Memory B cell (primary cell): ENCODE measurements around the gene ANKRD11.
A peak's percentile ranks its signal among the peaks of the same experiment; 100 is the strongest.

Experiments
- ATAC-seq: fragments of 150-1000 bp; cut with Tn5 transposase; 2 replicates; pipeline ENCODE4 v1.10.0; 2021; ENCODE audit warnings: low read depth, mild to moderate bottlenecking, moderate library complexity
- DNase-seq, 2 donors: peaks; one replicate each; pipeline ENCODE4 v3.0.0; 2022; ENCODE audit warnings: low spot score in 2 of 2
- H3K27ac Mint-ChIP-seq: one replicate; pipeline ENCODE4 v1.8.0; 2022; ENCODE audit warnings: mild to moderate bottlenecking, moderate library complexity, mixed read lengths
- H3K27me3 Mint-ChIP-seq: one replicate; pipeline ENCODE4 v1.8.0; 2022; ENCODE audit warnings: mixed read lengths
- H3K36me3 Mint-ChIP-seq: one replicate; pipeline ENCODE4 v1.8.0; 2022; ENCODE audit warnings: mild to moderate bottlenecking, mixed read lengths
- H3K4me1 Mint-ChIP-seq: one replicate; pipeline ENCODE4 v1.8.0; 2022; ENCODE audit warnings: mixed read lengths
- H3K4me3 Mint-ChIP-seq: one replicate; pipeline ENCODE4 v1.8.0; 2022; ENCODE audit warnings: mild to moderate bottlenecking, moderate library complexity, mixed read lengths
- H3K9me3 Mint-ChIP-seq: one replicate; pipeline ENCODE4 v1.8.0; 2022; ENCODE audit warnings: mixed read lengths

The ANKRD11 gene

GRCh38 chr16:89373355-89374110, 116.8 kb downstream of the ANKRD11 start:
- Mint-ChIP-seq H3K4me1 (peaks cover 38% of the 10 kb centered on the region), H3K27me3 (no peaks in the 10 kb centered on the region), H3K27ac (no peak overlapping the region), H3K9me3 (peaks cover 2% of the 10 kb centered on the region), H3K36me3 (peaks cover 22% of the 10 kb centered on the region), H3K4me3 (no peak overlapping the region)
- ATAC-seq (no peak), DNase-seq (no peak)

DNA sequence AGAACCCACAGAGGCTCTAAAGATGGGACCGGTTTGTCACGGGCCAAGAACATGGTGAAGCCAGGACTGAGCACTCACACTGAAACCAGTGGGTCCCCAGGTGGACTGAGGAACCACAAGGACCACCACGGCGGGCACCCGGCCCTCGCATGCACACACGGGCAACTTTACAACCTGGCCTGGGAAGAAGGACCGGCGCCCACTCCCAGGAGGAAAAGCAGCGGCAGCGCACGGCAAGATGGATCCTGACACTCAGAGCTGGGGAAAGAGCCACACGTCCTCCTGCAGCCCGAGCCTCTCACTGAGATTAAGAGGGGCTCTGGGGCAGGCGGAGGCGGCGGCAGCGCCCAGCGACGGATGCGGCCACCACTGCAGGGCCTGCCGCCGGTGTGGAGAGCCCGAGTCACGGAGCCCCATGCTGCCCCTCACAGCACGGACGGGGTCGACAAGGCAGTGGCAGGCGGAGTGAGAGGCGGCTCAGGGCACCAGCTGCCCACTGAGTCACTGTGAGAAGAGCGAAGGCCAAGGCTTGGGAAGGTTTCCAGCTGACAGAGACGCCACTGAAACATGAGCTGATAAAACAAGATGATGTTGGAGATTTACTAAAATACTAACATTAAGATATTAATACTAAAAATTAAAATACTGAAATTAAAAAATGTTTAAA, 118.3 kb downstream of the ANKRD11 start:
- Mint-ChIP-seq H3K4me3 (no peak overlapping the region), H3K27ac (no peak overlapping the region), H3K27me3 (no peaks in the 10 kb centered on the region), H3K9me3 (peaks cover 2% of the 10 kb centered on the region), H3K4me1 (peaks cover 35% of the 10 kb centered on the region), H3K36me3 (peaks cover 24% of the 10 kb centered on the region)
- DNase-seq, result no peak
- ATAC-seq, result no peak

- ATAC-seq, result no peak
- no peak overlapping the region for H3K4me3 Mint-ChIP-seq
- peaks cover 33% of the 10 kb centered on the region for H3K4me1 Mint-ChIP-seq
- DNase-seq, result no peak
- peaks cover 2% of the 10 kb centered on the region for H3K9me3 Mint-ChIP-seq
- H3K27me3 Mint-ChIP-seq, result no peaks in the 10 kb centered on the region
- no peak overlapping the region for H3K27ac Mint-ChIP-seq
- H3K36me3 Mint-ChIP-seq, result peaks cover 19% of the 10 kb centered on the region
Observed at GRCh38 chr16:89371386-89371785, 119.0 kb downstream of the ANKRD11 start.

DNA sequence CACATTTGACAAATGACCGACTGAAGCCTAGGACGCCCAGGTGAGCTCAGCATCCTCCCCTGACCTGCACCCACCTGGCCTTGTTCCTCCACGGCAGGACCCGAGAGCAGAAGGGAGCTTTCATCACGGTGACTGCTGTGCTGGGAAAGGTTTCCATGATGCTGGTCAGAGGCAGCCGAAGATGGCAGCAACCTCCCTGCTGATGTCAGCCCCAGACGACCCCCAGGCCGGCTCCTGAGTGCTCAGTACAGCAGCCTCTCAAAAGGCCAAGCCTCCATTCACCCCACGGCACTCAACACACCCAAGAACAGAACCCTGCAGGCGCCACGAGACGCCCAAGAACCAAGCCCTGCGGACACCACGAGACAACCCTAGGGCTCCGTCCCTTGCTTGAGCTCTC, 119.8 kb downstream of the ANKRD11 start:
- Mint-ChIP-seq H3K27me3 (no peaks in the 10 kb centered on the region), H3K4me3 (no peak overlapping the region), H3K4me1 (peaks cover 38% of the 10 kb centered on the region), H3K27ac (no peak overlapping the region), H3K36me3 (peaks cover 16% of the 10 kb centered on the region), H3K9me3 (no peaks in the 10 kb centered on the region)
- ATAC-seq (no peak), DNase-seq (no peak)

GRCh38 chr16:89370081-89370511, 120.3 kb downstream of the ANKRD11 start:
- Mint-ChIP-seq H3K4me3 (no peak overlapping the region), H3K27ac (no peak overlapping the region), H3K9me3 (no peaks in the 10 kb centered on the region), H3K4me1 (peaks cover 36% of the 10 kb centered on the region), H3K27me3 (no peaks in the 10 kb centered on the region), H3K36me3 (peaks cover 16% of the 10 kb centered on the region)
- no peak for ATAC-seq
- DNase-seq, result no peak

DNA sequence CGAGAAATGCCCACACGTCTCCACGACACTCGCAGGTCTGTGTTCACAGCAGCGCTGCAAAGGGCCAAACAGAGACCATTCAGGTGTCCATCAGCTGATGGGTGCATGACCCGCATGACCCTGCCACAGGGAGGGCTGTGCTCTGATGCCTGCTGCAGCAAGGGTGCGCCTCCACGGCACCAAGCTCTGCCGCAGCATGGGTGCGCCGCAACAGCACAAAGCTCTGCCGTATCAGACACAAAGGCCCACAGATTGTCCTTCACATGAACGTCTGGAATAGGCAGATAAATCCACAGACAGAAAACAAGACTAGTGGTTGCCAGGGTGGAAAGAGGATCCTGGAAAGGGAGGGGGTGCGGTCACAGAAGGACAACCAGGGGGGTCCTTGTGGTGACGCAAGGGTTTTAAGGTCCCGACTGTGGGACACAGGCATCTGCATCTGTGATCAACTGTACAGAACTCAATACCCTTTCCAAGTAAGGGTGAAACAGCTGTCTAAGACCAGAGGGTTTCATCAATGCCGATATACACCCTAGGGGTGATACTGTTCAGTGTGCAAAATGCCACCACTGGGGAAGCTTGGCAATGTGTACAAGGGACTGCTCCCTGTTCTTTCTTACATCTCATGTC, 121.0 kb downstream of the ANKRD11 start:
- ATAC-seq (no peak), DNase-seq (no peak)
- H3K36me3 Mint-ChIP-seq, result peaks cover 16% of the 10 kb centered on the region
- H3K4me3 Mint-ChIP-seq, result no peak overlapping the region
- no peak overlapping the region for H3K27ac Mint-ChIP-seq
- no peaks in the 10 kb centered on the region for H3K27me3 Mint-ChIP-seq
- H3K9me3 Mint-ChIP-seq, result no peaks in the 10 kb centered on the region
- H3K4me1 Mint-ChIP-seq, result peaks cover 37% of the 10 kb centered on the region

- DNase-seq, result no peak
- H3K36me3 Mint-ChIP-seq, result peaks cover 16% of the 10 kb centered on the region
- no peak overlapping the region for H3K4me3 Mint-ChIP-seq
- ATAC-seq, result no peak
- no peaks in the 10 kb centered on the region for H3K9me3 Mint-ChIP-seq
- H3K4me1 Mint-ChIP-seq, result peaks cover 41% of the 10 kb centered on the region
- no peak overlapping the region for H3K27ac Mint-ChIP-seq
- H3K27me3 Mint-ChIP-seq, result no peaks in the 10 kb centered on the region
Observed at GRCh38 chr16:89368604-89369249, 121.6 kb downstream of the ANKRD11 start.

GRCh38 chr16:89367538-89367915, 122.8 kb downstream of the ANKRD11 start:
- DNase-seq, result no peak
- no peaks in the 10 kb centered on the region for H3K27me3 Mint-ChIP-seq
- no peak overlapping the region for H3K27ac Mint-ChIP-seq
- ATAC-seq, result no peak
- H3K9me3 Mint-ChIP-seq, result no peaks in the 10 kb centered on the region
- peaks cover 42% of the 10 kb centered on the region for H3K4me1 Mint-ChIP-seq
- H3K4me3 Mint-ChIP-seq, result no peak overlapping the region
- H3K36me3 Mint-ChIP-seq, result peaks cover 13% of the 10 kb centered on the region

DNA sequence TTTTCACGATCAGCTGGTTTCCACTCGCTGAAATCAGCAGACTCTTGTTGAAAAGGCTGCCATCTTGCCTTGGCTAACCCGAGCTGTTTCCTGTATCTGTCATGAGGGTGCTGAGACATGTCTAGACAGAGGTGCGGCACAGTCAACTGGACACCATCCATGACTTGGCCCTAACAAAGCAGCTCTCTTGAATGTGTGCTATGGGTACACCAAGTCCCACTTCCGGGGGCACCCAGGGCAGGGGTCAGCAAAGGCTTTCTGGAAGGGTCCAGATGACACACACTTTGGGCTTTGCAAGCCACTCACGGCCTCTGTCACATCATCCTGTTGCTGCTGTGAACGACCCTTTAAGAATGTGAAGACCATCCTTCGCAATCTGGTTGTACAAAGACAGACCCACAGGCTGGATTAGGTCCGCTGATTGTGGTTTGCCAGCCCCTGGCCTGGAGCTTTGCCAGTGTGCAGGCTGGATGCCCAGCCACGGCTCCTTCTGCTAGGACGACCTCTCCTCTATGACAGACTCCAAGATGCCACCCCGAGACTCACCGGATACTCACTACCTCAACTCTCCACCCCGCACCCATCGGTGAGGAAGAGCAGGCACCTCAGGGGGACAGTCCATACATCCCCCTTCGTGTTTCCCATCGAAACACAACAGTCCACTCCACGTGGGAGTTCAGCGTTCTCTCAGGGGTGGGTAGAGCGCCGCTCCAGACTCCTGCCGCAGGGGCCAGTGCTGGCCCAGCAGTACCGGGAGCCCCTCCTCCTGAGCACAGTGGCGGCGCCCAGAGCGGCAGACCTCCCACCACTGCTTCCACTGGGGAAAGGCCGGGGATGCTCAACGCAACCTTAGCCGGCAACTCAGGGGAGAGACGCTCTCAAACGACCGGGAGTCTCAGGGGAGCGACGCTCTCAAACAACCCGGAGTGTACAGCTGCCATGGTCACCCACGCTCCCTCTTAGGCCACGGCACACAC, 123.5 kb downstream of the ANKRD11 start:
- no peak overlapping the region for H3K4me3 Mint-ChIP-seq
- no peak for DNase-seq
- H3K36me3 Mint-ChIP-seq, result peaks cover 11% of the 10 kb centered on the region
- H3K9me3 Mint-ChIP-seq, result no peaks in the 10 kb centered on the region
- no peaks in the 10 kb centered on the region for H3K27me3 Mint-ChIP-seq
- no peak for ATAC-seq
- peaks cover 46% of the 10 kb centered on the region for H3K4me1 Mint-ChIP-seq
- H3K27ac Mint-ChIP-seq, result no peak overlapping the region

DNA sequence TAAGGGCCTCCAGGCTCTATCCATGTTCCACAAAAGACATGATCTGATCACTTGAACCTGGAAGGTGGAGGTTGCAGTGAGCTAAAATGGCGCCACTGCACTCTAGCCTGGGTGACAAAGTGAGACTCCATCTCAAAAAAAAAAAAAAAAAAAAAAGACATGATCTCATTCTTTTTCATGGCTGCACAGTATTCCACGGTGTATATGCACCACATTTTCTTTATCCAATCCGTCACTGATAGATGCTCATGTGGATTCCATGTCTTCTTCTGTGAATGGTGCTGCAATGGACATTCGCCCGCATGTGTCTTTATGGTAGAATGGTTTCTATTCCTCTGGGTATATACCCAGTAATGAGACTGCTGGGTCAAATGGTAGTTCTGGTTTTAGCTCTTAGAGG, 124.4 kb downstream of the ANKRD11 start:
- ATAC-seq (no peak), DNase-seq (no peak)
- peaks cover 52% of the 10 kb centered on the region for H3K4me1 Mint-ChIP-seq
- no peaks in the 10 kb centered on the region for H3K9me3 Mint-ChIP-seq
- H3K27me3 Mint-ChIP-seq, result no peaks in the 10 kb centered on the region
- H3K27ac Mint-ChIP-seq, result peak overlapping the region; percentile 38
- peaks cover 4% of the 10 kb centered on the region for H3K36me3 Mint-ChIP-seq
- no peak overlapping the region for H3K4me3 Mint-ChIP-seq

GRCh38 chr16:89365044-89365467, 125.3 kb downstream of the ANKRD11 start:
- DNase-seq, result no peak
- Mint-ChIP-seq H3K9me3 (no peaks in the 10 kb centered on the region), H3K4me3 (no peak overlapping the region), H3K36me3 (peaks cover 4% of the 10 kb centered on the region), H3K4me1 (peaks cover 58% of the 10 kb centered on the region), H3K27me3 (no peaks in the 10 kb centered on the region), H3K27ac (no peak overlapping the region)
- ATAC-seq, result no peak

DNA sequence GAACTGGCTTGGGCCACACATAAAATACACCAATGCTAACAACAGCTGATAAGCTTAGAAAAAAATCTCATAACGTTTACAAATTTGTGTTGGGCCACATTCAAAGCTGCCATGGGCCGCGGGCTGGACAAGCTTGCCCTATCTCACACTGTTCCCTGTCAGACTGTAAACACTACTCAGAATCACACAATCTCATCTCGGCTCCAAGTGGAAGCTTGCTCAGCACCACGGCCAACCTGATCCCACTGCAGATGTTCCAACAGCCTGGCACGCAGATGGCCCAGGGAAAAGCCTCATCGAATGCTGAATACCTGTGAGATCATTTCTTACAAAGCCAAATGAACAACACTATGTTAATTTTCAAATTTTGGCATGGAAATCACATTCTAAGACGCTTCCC, 125.8 kb downstream of the ANKRD11 start:
- H3K4me3 Mint-ChIP-seq, result no peak overlapping the region
- H3K9me3 Mint-ChIP-seq, result no peaks in the 10 kb centered on the region

GRCh38 chr16:89363621-89364393, 126.6 kb downstream of the ANKRD11 start:
- Mint-ChIP-seq H3K27ac (no peak overlapping the region), H3K9me3 (no peaks in the 10 kb centered on the region), H3K4me1 (peaks cover 58% of the 10 kb centered on the region), H3K36me3 (peaks cover 4% of the 10 kb centered on the region), H3K27me3 (no peaks in the 10 kb centered on the region), H3K4me3 (no peak overlapping the region)
- DNase-seq, result no peak
- no peak for ATAC-seq

More for the DNA sequence above, 125.8 kb downstream of the ANKRD11 start:
- Mint-ChIP-seq H3K27me3 (no peaks in the 10 kb centered on the region), H3K4me1 (peaks cover 61% of the 10 kb centered on the region), H3K27ac (no peak overlapping the region), H3K36me3 (peaks cover 4% of the 10 kb centered on the region)
- no peak for DNase-seq
- ATAC-seq, result no peak
